GM19351 (cell line): ENCODE data around the gene RRP7A.
"Not testable (repeated sequence)": the region's sequence is repeated elsewhere in the genome, so short reads cannot be mapped to it uniquely, and the experiment has no call there.

ENCODE experiments used
- ATAC-seq: cut with Tn5 transposase; IDR thresholded peaks from one replicate; pipeline ENCODE4 v1.9.1; 2021; ENCODE audit warnings: mild to moderate bottlenecking, moderate library complexity; ENCODE audit not compliant: unreplicated experiment

RRP7A gene

GRCh38 chr22:42519525-42520401 lies at the start of gene RRP7A:
Gene RRP7A, minus strand, starts transcription at chr22:42519796. Its CDS starts 10 bp downstream, at chr22:42519786.
- peak; percentile 77 for ATAC-seq

- not testable (repeated sequence) for ATAC-seq
These were observed 48.4 kb upstream of the RRP7A start for GRCh38 chr22:42567950-42568349.

GRCh38 chr22:42565956-42566355 lies 46.4 kb upstream of the RRP7A start:
- no peak for ATAC-seq

- ATAC-seq = no peak
These were observed 45.1 kb upstream of the RRP7A start for GRCh38 chr22:42564699-42565098.

GRCh38 chr22:42563943-42564342 lies 44.3 kb upstream of the RRP7A start:
- ATAC-seq = not testable (repeated sequence)

GRCh38 chr22:42562684-42563083 lies 43.1 kb upstream of the RRP7A start:
- no peak for ATAC-seq

- no peak for ATAC-seq
These were observed 42.7 kb upstream of the RRP7A start for GRCh38 chr22:42562279-42562678.

GRCh38 chr22:42561856-42562255 lies 42.3 kb upstream of the RRP7A start:
- ATAC-seq = no peak

GRCh38 chr22:42560781-42561180 lies 41.2 kb upstream of the RRP7A start:
- no peak for ATAC-seq

- ATAC-seq = no peak
These were observed 40.8 kb upstream of the RRP7A start for GRCh38 chr22:42560381-42560780.

GRCh38 chr22:42553475-42554361 lies 34.1 kb upstream of the RRP7A start, which contains the start of gene SERHL2:
Gene SERHL2, plus strand, starts transcription at chr22:42553956. Its CDS starts 65 bp downstream, at chr22:42554021.
- ATAC-seq = peak; percentile 64

- not testable (repeated sequence) for ATAC-seq
These were observed 32.7 kb upstream of the RRP7A start for GRCh38 chr22:42552294-42552647.

GRCh38 chr22:42549331-42550060 lies 29.9 kb upstream of the RRP7A start:
- ATAC-seq = no peak

GRCh38 chr22:42548597-42549330 lies 29.2 kb upstream of the RRP7A start:
- no peak for ATAC-seq

- not testable (repeated sequence) for ATAC-seq
These were observed 28.5 kb upstream of the RRP7A start for GRCh38 chr22:42548126-42548525.

GRCh38 chr22:42547562-42547961 lies 28.0 kb upstream of the RRP7A start:
- ATAC-seq = no peak

GRCh38 chr22:42544686-42545085 lies 25.1 kb upstream of the RRP7A start:
- ATAC-seq = no peak

GRCh38 chr22:42539236-42539771 lies 19.7 kb upstream of the RRP7A start:
- not testable (repeated sequence) for ATAC-seq

- peak; percentile 56 for ATAC-seq
These were observed 17.7 kb upstream of the RRP7A start for GRCh38 chr22:42537199-42537831.
